Neural cell (in vitro differentiated cells): ENCODE results near the gene INA. TPM values are rescaled to one million over a fixed set of nuclear protein-coding genes. Genes with fewer than 3 reads are reported as not detected.

Experiments used
- H2AFZ ChIP-seq: fragments of 200-600, 300-800 bp; sonication (generic), shearing (Covaris generic); 2 replicates; pipeline ENCODE4 v1.6.0; 2014; ENCODE audit warnings: low read depth, mild to moderate bottlenecking, antibody characterized with exemption, low read length, moderate library complexity
- H3F3A ChIP-seq: fragments of 200-600 bp; shearing (Covaris generic); 2 replicates; pipeline ENCODE4 v1.6.1; 2016; ENCODE audit warnings: mild to moderate bottlenecking, moderate library complexity, mixed read lengths, antibody characterized with exemption, low read length; ENCODE audit not compliant: insufficient read depth, poor library complexity, severe bottlenecking
- H3K27ac ChIP-seq: fragments of 200-600, 300-800 bp; sonication (generic), shearing (Covaris generic); 2 replicates; pipeline ENCODE4 v1.5.1; 2014; ENCODE audit warnings: mild to moderate bottlenecking, low read length, moderate library complexity
- H3K27me3 ChIP-seq: fragments of 300-800, 200-600 bp; sonication (generic), shearing (Covaris generic); 2 replicates; pipeline ENCODE4 v1.6.0; 2014; ENCODE audit warnings: mild to moderate bottlenecking, low read depth, low read length, moderate library complexity; ENCODE audit not compliant: insufficient read depth
- H3K36me3 ChIP-seq: fragments of 300-800, 200-600 bp; sonication (generic), shearing (Covaris generic); 2 replicates; pipeline ENCODE4 v1.5.1; 2014; ENCODE audit warnings: mild to moderate bottlenecking, antibody characterized with exemption, low read length, moderate library complexity; ENCODE audit not compliant: insufficient read depth
- H3K4me2 ChIP-seq: fragments of 300-800, 200-600 bp; sonication (generic), shearing (Covaris generic); 2 replicates; pipeline ENCODE4 v1.6.0; 2014; ENCODE audit warnings: mild to moderate bottlenecking, low read length
- H3K4me3 ChIP-seq: fragments of 300-800, 200-600 bp; sonication (generic), shearing (Covaris generic); 2 replicates; pipeline ENCODE4 v1.5.1; 2014; ENCODE audit warnings: mild to moderate bottlenecking, low read length, moderate library complexity
- H3K79me2 ChIP-seq: fragments of 200-600 bp; shearing (Covaris generic); replicated peaks from 2 replicates; pipeline ENCODE4 v1.6.0; 2014; ENCODE audit warnings: mild to moderate bottlenecking, low read length, moderate library complexity; ENCODE audit not compliant: insufficient read depth
- H3K9ac ChIP-seq: fragments of 300-800, 200-600 bp; sonication (generic), shearing (Covaris generic); 2 replicates; pipeline ENCODE4 v1.6.1; 2016; ENCODE audit warnings: mild to moderate bottlenecking, low read length, mixed read lengths
- H3K9me2 ChIP-seq: fragments of 200-600 bp; shearing (Covaris generic); 2 replicates; pipeline ENCODE4 v1.6.1; 2016; ENCODE audit warnings: mild to moderate bottlenecking, low read length, mixed read lengths; ENCODE audit not compliant: insufficient read depth
- H3K9me3 ChIP-seq: fragments of 200-600, 300-800 bp; sonication (generic), shearing (Covaris generic); 2 replicates; pipeline ENCODE4 v1.6.1; 2016; ENCODE audit warnings: mild to moderate bottlenecking, mixed run types, low read length, moderate library complexity, mixed read lengths
- H4K20me1 ChIP-seq: fragments of 200-600 bp; shearing (Covaris generic); 2 replicates; pipeline ENCODE4 v1.6.1; 2016; ENCODE audit warnings: mild to moderate bottlenecking, mixed run types; ENCODE audit not compliant: insufficient read depth
- EP300 ChIP-seq: fragments of 450-650 bp; conservative IDR thresholded peaks from 2 replicates; pipeline ENCODE4 v1.6.1; 2014; ENCODE audit warnings: antibody characterized with exemption, mild to moderate bottlenecking, moderate library complexity; ENCODE audit not compliant: poor library complexity, severe bottlenecking
- EZH2 ChIP-seq: fragments of 200-600, 300-800 bp; shearing (Covaris generic), sonication (generic); IDR thresholded peaks from 2 replicates; pipeline ENCODE4 v1.6.1; 2014; ENCODE audit warnings: antibody characterized with exemption, low read length, borderline replicate concordance, mild to moderate bottlenecking; ENCODE audit not compliant: insufficient read depth, poor library complexity, severe bottlenecking
- MXI1 ChIP-seq: fragments of 450-650 bp; conservative IDR thresholded peaks from 2 replicates; pipeline ENCODE4 v1.6.1; 2014; ENCODE audit warnings: antibody characterized with exemption, mild to moderate bottlenecking; ENCODE audit not compliant: poor library complexity, severe bottlenecking
- POLR2AphosphoS5 ChIP-seq: IDR thresholded peaks from 2 replicates; pipeline ENCODE4 v1.6.1; 2012
- RAD21 ChIP-seq: fragments of 450-650 bp; conservative IDR thresholded peaks from 2 replicates; pipeline ENCODE4 v1.6.1; 2014; ENCODE audit warnings: antibody characterized with exemption, mild to moderate bottlenecking, moderate library complexity
- SMC3 ChIP-seq: fragments of 450-650 bp; conservative IDR thresholded peaks from 2 replicates; pipeline ENCODE4 v1.6.1; 2014; ENCODE audit warnings: antibody characterized with exemption, mild to moderate bottlenecking, moderate library complexity; ENCODE audit not compliant: poor library complexity
- TAF1 ChIP-seq: IDR thresholded peaks from 2 replicates; pipeline ENCODE4 v1.6.1; 2012; ENCODE audit warnings: low read depth
- polyA plus RNA-seq: library from polyadenylated mRNA; depleted of rRNA; stranded (reverse); fragments of >200 nt; gene quantifications from 2 replicates; pipeline ENCODE4 v1.2.3, GENCODE V29; 2014
- TF ChIP-seq, protein P1 (sequence below): IDR thresholded peaks from 2 replicates; pipeline ENCODE4 v1.6.1; 2012; ENCODE audit warnings: borderline replicate concordance
- TF ChIP-seq, protein P2 (sequence below): fragments of 450-650 bp; IDR thresholded peaks from 2 replicates; pipeline ENCODE4 v1.5.1; 2014; ENCODE audit warnings: antibody characterized with exemption, mild to moderate bottlenecking, moderate library complexity; ENCODE audit not compliant: poor library complexity, severe bottlenecking

Gene INA
- polyA plus RNA-seq, 1 donor from 2014 or later = 349 TPM

DNA sequence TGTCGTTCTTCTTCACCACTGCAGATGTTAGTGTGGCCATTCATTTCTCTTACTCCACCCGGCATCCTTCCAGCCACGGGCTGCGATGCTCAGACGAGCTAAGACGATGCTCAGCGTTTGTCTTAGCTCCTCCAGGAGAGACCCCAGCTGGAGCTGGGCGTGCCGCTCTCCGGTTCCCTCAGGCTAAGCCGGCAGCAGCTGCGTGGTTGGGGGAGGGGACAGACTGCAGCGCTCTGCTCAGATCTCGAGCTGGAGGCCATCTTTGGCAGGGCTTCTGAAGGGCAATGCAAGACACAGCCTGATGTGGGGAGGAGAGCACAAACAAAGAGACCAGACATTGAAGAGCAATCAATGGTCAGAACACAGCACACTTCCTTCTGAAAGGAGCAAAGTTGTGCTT is 4.8 kb downstream of the INA start:
- peaks cover 10% of the 10 kb centered on the region for H4K20me1 ChIP-seq
- no peaks in the 10 kb centered on the region for H3F3A ChIP-seq
- H3K79me2 ChIP-seq = peaks cover 83% of the 10 kb centered on the region
- peak overlapping the region; percentile 97 for H3K9ac ChIP-seq
- TF ChIP-seq RAD21 = peak; percentile 54
- peak; percentile 83 for TF ChIP-seq MXI1
- peak; percentile 52 for TF ChIP-seq SMC3
- peak; percentile 96 for TF ChIP-seq TAF1
- no peak for TF ChIP-seq EZH2
- TF ChIP-seq, protein P1, sequence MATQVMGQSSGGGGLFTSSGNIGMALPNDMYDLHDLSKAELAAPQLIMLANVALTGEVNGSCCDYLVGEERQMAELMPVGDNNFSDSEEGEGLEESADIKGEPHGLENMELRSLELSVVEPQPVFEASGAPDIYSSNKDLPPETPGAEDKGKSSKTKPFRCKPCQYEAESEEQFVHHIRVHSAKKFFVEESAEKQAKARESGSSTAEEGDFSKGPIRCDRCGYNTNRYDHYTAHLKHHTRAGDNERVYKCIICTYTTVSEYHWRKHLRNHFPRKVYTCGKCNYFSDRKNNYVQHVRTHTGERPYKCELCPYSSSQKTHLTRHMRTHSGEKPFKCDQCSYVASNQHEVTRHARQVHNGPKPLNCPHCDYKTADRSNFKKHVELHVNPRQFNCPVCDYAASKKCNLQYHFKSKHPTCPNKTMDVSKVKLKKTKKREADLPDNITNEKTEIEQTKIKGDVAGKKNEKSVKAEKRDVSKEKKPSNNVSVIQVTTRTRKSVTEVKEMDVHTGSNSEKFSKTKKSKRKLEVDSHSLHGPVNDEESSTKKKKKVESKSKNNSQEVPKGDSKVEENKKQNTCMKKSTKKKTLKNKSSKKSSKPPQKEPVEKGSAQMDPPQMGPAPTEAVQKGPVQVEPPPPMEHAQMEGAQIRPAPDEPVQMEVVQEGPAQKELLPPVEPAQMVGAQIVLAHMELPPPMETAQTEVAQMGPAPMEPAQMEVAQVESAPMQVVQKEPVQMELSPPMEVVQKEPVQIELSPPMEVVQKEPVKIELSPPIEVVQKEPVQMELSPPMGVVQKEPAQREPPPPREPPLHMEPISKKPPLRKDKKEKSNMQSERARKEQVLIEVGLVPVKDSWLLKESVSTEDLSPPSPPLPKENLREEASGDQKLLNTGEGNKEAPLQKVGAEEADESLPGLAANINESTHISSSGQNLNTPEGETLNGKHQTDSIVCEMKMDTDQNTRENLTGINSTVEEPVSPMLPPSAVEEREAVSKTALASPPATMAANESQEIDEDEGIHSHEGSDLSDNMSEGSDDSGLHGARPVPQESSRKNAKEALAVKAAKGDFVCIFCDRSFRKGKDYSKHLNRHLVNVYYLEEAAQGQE = peak; percentile 95
- TF ChIP-seq POLR2AphosphoS5 = peak; percentile 92
- peak; percentile 64 for TF ChIP-seq EP300
- TF ChIP-seq, protein P2, sequence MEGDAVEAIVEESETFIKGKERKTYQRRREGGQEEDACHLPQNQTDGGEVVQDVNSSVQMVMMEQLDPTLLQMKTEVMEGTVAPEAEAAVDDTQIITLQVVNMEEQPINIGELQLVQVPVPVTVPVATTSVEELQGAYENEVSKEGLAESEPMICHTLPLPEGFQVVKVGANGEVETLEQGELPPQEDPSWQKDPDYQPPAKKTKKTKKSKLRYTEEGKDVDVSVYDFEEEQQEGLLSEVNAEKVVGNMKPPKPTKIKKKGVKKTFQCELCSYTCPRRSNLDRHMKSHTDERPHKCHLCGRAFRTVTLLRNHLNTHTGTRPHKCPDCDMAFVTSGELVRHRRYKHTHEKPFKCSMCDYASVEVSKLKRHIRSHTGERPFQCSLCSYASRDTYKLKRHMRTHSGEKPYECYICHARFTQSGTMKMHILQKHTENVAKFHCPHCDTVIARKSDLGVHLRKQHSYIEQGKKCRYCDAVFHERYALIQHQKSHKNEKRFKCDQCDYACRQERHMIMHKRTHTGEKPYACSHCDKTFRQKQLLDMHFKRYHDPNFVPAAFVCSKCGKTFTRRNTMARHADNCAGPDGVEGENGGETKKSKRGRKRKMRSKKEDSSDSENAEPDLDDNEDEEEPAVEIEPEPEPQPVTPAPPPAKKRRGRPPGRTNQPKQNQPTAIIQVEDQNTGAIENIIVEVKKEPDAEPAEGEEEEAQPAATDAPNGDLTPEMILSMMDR = no peak
- no peaks in the 10 kb centered on the region for H3K27me3 ChIP-seq
- H2AFZ ChIP-seq = no peak overlapping the region
- no peaks in the 10 kb centered on the region for H3K36me3 ChIP-seq
- H3K4me3 ChIP-seq = peak overlapping the region; percentile 97
- H3K9me3 ChIP-seq = no peaks in the 10 kb centered on the region
- H3K9me2 ChIP-seq = no peaks in the 10 kb centered on the region
- peak overlapping the region; percentile 94 for H3K4me2 ChIP-seq
- peak overlapping the region; percentile 92 for H3K27ac ChIP-seq

DNA sequence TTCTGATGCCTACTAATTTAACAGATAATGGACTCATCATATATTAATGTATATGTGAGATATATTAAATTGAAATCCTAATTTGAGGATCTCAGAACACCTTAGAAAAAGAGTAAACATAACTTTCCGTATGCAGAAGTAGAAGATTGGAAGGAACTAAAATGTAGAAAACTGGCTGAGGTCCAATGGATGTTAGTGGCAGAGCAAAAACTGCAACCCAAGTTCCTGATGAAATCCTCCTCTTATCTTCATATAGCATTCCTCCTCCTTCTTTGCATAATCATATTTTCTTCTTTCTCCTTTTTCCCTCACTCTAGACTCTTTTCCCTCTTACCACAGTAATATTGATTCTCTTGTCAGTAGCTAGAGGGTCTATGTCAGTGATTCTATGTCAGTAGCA is 6.0 kb downstream of the INA start:
- H3K4me3 ChIP-seq = peak overlapping the region; percentile 97
- H3K9ac ChIP-seq = peak overlapping the region; percentile 97

More for the DNA sequence above, 6.0 kb downstream of the INA start:
- Histone ChIP-seq H3K4me2 (peak overlapping the region; percentile 94), H2AFZ (no peak overlapping the region), H3K9me2 (no peaks in the 10 kb centered on the region), H3K27me3 (no peaks in the 10 kb centered on the region), H3K9me3 (no peaks in the 10 kb centered on the region), H3K36me3 (peaks cover under 1% of the 10 kb centered on the region), H3F3A (no peaks in the 10 kb centered on the region), H4K20me1 (peaks cover 9% of the 10 kb centered on the region), H3K27ac (peak overlapping the region; percentile 92), H3K79me2 (peaks cover 80% of the 10 kb centered on the region)
- no peak for TF ChIP-seq RAD21
- no peak for TF ChIP-seq POLR2AphosphoS5
- TF ChIP-seq, protein P1 = no peak
- TF ChIP-seq SMC3 = no peak
- TF ChIP-seq, protein P2 = no peak
- TF ChIP-seq TAF1 = no peak
- TF ChIP-seq EZH2 = no peak
- TF ChIP-seq EP300 = no peak
- no peak for TF ChIP-seq MXI1
